Measurements from ENCODE around the gene ZNF436. TPM values are rescaled to one million over a fixed set of nuclear protein-coding genes. Genes with fewer than 3 reads are reported as not detected.
A peak's percentile ranks its signal among the peaks of the same experiment; 100 is the strongest.

ZNF436 gene
- total RNA-seq = 1 to 10 TPM; 3.1 to 4.7 (median 4.3) TPM

DNA sequence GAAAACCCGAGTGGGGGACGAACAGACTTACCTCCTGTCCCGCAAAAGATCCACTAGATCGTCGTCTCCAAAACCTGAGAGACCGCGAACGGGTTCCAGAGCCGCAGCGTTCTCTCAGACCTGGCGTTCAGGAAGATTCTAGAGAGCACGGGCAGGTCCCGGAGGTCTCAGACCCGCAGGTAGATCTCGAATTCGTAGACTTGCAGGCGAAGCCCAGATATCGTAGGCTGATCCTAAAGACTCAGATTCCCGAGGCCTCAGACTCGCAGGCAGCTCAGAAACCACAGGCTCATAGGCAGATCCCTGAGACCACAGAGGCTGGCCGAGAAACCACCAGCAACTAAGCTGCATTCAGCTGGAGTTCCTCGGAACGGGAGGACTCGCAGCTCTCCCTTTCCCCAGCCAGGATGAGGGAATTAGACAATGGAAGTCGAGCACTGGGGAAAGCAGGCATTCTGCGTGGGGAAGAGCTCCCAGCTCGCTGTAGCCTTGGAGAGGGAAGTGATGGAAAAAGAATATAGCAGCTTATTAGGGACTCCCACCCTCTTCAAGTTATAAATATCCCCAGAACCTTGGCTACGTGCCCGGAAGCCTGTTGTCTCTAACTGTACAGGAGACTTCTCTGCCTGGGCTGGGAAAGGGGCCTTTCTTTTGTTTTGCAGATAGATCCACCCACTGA is at the start of gene ZNF436:
TSS of gene ZNF436 (minus strand) at position 502 of the 679 bp plus-strand sequence. CDS start 1,831 bp downstream, outside the sequence.
- no peak for ATAC-seq
- peak; percentile 13 for DNase-seq
- Mint-ChIP-seq H3K4me1 (ENCODE audit: low read depth) (peaks cover 29% of the 10 kb centered on the region), H3K27me3 (ENCODE audit: low read depth) (no peaks in the 10 kb centered on the region), H3K9me3 (no peaks in the 10 kb centered on the region), H3K36me3 (ENCODE audit: insufficient read depth) (peaks cover 9% of the 10 kb centered on the region), H3K4me3 (peak within 1 kb of the TSS; percentile 92)

DNA sequence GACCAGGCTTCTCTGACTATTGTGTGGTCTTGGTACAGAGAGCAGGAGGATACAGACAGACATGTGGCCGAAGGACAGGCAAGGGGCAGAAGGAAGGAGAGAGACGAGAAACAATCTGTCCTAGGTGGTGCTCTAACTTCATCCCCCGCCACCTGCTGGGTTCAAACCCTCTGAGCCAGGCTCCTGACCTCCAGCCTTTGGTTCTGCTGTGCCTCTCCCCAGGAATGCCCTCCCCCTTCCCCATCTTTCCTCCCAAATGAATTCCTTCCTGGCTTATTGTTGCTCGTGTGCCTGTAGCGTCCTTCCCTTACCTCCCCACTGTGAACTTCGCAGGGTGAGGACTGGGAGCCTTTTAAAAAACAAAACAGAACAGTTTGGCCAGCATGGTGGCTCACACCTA is 49.5 kb upstream of the ZNF436 start:
- DNase-seq = no peak
- H3K27me3 Mint-ChIP-seq (ENCODE audit: low read depth) = no peaks in the 10 kb centered on the region
- ATAC-seq = no peak
- peaks cover 23% of the 10 kb centered on the region for H3K4me1 Mint-ChIP-seq (ENCODE audit: low read depth)
- no peaks in the 10 kb centered on the region for H3K36me3 Mint-ChIP-seq (ENCODE audit: insufficient read depth)
- H3K9me3 Mint-ChIP-seq = no peaks in the 10 kb centered on the region
- no peak overlapping the region for H3K4me3 Mint-ChIP-seq

DNA sequence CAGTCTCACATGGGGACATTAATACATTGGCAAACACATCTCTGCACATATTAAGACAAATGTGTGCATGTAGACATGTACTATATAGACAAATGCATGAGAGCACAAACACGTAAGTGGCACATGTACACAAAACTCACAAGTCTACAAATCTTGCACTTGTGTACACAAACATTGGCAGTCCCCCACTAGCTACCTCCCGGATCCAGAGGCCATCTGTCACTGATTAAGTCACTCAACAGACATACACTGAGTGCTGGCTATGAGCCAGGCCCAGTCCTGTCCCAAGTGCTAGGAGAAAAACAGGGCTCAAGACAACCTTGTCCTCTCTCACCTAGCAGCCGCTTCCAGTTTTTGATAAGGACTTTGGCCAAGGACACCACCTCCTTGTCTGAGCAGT is 47.9 kb upstream of the ZNF436 start:
- ATAC-seq = no peak
- no peak overlapping the region for H3K4me3 Mint-ChIP-seq
- DNase-seq = no peak
- H3K4me1 Mint-ChIP-seq (ENCODE audit: low read depth) = peaks cover 11% of the 10 kb centered on the region
- no peaks in the 10 kb centered on the region for H3K27me3 Mint-ChIP-seq (ENCODE audit: low read depth)
- no peaks in the 10 kb centered on the region for H3K9me3 Mint-ChIP-seq
- H3K36me3 Mint-ChIP-seq (ENCODE audit: insufficient read depth) = no peaks in the 10 kb centered on the region

- peaks cover 5% of the 10 kb centered on the region for H3K4me1 Mint-ChIP-seq (ENCODE audit: low read depth)
- no peaks in the 10 kb centered on the region for H3K36me3 Mint-ChIP-seq (ENCODE audit: insufficient read depth)
- no peaks in the 10 kb centered on the region for H3K9me3 Mint-ChIP-seq
- H3K4me3 Mint-ChIP-seq = no peak overlapping the region
- no peak for DNase-seq
- no peak for ATAC-seq
- H3K27me3 Mint-ChIP-seq (ENCODE audit: low read depth) = no peaks in the 10 kb centered on the region
These were observed 47.3 kb upstream of the ZNF436 start for GRCh38 chr1:23416964-23417363.

DNA sequence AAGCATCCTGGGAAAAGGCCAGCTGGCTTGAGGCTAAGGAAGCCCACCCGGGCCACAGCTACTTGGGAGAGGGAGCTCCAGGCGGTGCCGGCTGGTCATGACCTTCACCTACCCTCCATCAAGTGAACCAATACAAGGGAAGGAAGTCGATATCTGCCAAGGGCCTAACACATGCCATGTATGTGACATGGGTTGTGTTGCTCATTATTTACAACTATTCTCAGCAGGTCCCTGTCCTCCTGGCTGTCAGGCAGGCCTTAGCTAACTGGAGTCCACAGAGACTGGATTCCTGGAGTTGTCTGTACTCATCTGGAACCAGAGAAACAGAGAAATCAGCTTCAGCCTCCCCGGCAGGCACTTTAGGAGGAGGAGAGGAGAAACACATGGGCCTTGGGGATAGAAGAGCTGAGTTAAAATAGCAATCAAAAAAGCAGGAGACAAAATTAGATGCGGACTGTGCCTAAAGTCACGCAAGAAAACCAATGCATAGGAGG is 39.2 kb upstream of the ZNF436 start:
- H3K9me3 Mint-ChIP-seq = no peaks in the 10 kb centered on the region
- H3K36me3 Mint-ChIP-seq (ENCODE audit: insufficient read depth) = no peaks in the 10 kb centered on the region
- ATAC-seq (no peak), DNase-seq (no peak)
- H3K4me1 Mint-ChIP-seq (ENCODE audit: low read depth) = peaks cover 7% of the 10 kb centered on the region
- H3K27me3 Mint-ChIP-seq (ENCODE audit: low read depth) = no peaks in the 10 kb centered on the region
- no peak overlapping the region for H3K4me3 Mint-ChIP-seq

- ATAC-seq = no peak
- no peaks in the 10 kb centered on the region for H3K9me3 Mint-ChIP-seq
- H3K4me1 Mint-ChIP-seq (ENCODE audit: low read depth) = peaks cover 9% of the 10 kb centered on the region
- DNase-seq = no peak
- no peaks in the 10 kb centered on the region for H3K27me3 Mint-ChIP-seq (ENCODE audit: low read depth)
- no peaks in the 10 kb centered on the region for H3K36me3 Mint-ChIP-seq (ENCODE audit: insufficient read depth)
- H3K4me3 Mint-ChIP-seq = no peak overlapping the region
These were observed 37.5 kb upstream of the ZNF436 start for GRCh38 chr1:23407016-23407630.

DNA sequence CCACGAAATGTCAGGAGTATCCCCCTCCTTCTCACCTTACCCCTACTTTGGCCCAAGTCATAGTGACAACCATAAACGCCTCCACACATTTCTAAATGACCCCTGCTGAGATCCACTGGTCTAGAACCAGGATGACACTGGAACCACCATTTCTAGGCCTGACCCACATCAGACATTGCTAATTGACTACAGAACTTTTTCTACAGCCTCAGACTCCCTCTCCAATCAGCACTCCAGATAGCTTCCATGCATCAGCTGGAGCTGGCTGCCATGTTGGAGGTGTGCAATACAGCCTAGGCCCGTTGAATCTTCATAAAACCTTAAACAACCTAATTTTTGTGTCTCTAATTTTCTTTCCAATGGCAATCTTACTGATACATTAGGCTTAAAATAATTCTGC is 36.3 kb upstream of the ZNF436 start:
- H3K4me3 Mint-ChIP-seq = no peak overlapping the region
- no peaks in the 10 kb centered on the region for H3K27me3 Mint-ChIP-seq (ENCODE audit: low read depth)
- peaks cover 9% of the 10 kb centered on the region for H3K4me1 Mint-ChIP-seq (ENCODE audit: low read depth)
- ATAC-seq (no peak), DNase-seq (no peak)
- no peaks in the 10 kb centered on the region for H3K36me3 Mint-ChIP-seq (ENCODE audit: insufficient read depth)
- H3K9me3 Mint-ChIP-seq = no peaks in the 10 kb centered on the region

DNA sequence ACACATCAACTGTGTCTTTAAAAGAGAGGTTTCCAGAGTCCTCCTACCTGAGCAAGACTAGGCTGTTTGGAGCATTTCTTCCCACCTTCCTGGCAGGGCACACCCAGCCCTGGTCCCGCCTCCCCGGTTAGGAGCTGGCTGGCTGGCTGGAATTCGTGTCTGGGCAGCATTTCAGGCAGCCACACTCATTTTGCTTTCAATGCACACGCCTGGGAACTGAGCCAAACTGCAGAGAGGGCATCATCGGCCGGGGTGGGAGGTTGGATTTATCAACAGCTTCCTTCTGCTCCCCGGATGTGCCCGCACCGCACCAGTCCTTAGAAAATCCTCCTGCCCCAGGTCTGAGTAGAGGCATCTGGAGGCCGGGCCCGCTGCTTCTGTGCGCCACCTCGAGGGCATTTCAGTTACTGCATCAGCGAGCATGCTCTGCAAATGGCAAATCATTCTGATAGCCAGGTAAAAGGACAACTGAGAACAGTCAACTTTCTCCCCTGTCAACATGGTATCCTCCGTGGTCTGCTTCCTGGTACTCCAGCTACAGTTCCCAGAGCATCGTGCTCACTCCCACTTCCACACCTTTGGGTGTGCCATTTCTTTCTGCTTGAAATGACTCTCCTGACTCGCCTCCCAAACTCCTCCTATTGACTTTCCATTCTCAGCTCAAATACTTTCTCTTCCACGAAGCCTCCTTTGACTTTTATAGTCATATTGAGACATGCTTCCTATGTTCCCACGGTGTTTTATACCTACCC is 34.3 kb upstream of the ZNF436 start:
- no peak overlapping the region for H3K4me3 Mint-ChIP-seq
- no peaks in the 10 kb centered on the region for H3K27me3 Mint-ChIP-seq (ENCODE audit: low read depth)
- H3K36me3 Mint-ChIP-seq (ENCODE audit: insufficient read depth) = no peaks in the 10 kb centered on the region
- H3K4me1 Mint-ChIP-seq (ENCODE audit: low read depth) = peaks cover 9% of the 10 kb centered on the region
- no peaks in the 10 kb centered on the region for H3K9me3 Mint-ChIP-seq
- DNase-seq (peak; percentile 81), ATAC-seq (peak; percentile 94)

DNA sequence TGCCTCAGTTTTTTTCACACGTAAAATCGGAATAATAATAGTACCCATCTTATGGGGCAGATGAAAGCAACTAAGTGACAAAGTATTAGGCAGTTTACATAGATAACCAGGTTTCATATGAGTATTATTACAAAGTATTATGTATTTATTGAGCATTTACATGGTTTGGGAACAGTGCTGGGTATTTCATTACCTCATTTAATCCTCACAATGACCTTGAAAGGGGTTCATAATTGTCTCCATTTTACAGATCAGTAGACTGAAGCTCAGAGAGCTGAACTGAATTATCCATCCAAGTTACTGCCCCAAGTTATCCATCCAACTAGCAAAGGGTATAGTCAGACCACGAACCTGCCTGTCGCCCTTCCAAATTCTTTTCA is 33.7 kb upstream of the ZNF436 start:
- H3K27me3 Mint-ChIP-seq (ENCODE audit: low read depth) = no peaks in the 10 kb centered on the region
- no peak overlapping the region for H3K4me3 Mint-ChIP-seq
- H3K4me1 Mint-ChIP-seq (ENCODE audit: low read depth) = peaks cover 9% of the 10 kb centered on the region
- no peaks in the 10 kb centered on the region for H3K36me3 Mint-ChIP-seq (ENCODE audit: insufficient read depth)
- no peaks in the 10 kb centered on the region for H3K9me3 Mint-ChIP-seq
- ATAC-seq (no peak), DNase-seq (no peak)

DNA sequence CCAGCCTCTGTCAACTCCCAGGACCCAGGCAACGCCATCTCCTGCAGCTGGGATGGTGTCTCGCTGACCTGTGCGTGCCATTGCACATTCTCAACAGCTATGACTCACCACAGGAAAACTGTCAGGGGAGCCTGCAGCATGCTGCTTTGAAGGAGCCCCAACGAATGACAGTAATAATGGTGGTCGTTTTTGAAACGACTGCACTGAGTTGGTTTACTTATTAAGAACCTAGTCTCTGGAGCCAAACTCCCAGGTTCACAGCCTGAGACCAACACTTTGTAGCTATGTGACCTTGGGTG is 33.4 kb upstream of the ZNF436 start:
- Mint-ChIP-seq H3K36me3 (ENCODE audit: insufficient read depth) (no peaks in the 10 kb centered on the region), H3K9me3 (no peaks in the 10 kb centered on the region), H3K4me1 (ENCODE audit: low read depth) (peaks cover 9% of the 10 kb centered on the region), H3K27me3 (ENCODE audit: low read depth) (no peaks in the 10 kb centered on the region), H3K4me3 (no peak overlapping the region)
- DNase-seq = no peak
- no peak for ATAC-seq

- H3K27me3 Mint-ChIP-seq (ENCODE audit: low read depth) = no peaks in the 10 kb centered on the region
- ATAC-seq (no peak), DNase-seq (no peak)
- no peaks in the 10 kb centered on the region for H3K36me3 Mint-ChIP-seq (ENCODE audit: insufficient read depth)
- peaks cover 9% of the 10 kb centered on the region for H3K4me1 Mint-ChIP-seq (ENCODE audit: low read depth)
- H3K9me3 Mint-ChIP-seq = no peaks in the 10 kb centered on the region
- no peak overlapping the region for H3K4me3 Mint-ChIP-seq
These were observed 32.8 kb upstream of the ZNF436 start for GRCh38 chr1:23402286-23403037.

DNA sequence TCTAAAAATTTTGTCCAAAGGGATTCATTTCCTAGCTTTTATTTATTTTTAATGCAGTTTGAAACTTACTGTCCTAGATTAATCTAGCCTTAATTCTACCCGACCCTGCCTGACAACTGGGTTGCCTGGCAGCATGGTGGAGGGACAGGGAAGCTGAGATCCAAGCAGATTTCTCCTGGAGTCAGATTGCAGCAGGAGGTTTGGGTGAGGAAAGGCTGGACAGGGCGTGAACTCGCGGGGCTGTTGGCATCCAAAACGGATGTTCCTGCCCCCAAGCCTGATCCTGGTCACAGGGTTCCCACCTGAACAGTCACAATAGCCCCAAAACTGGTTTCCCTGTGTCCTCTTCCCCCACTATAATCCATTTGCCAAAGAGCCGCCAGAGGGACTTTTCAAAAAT is 31.7 kb upstream of the ZNF436 start:
- DNase-seq = no peak

DNA sequence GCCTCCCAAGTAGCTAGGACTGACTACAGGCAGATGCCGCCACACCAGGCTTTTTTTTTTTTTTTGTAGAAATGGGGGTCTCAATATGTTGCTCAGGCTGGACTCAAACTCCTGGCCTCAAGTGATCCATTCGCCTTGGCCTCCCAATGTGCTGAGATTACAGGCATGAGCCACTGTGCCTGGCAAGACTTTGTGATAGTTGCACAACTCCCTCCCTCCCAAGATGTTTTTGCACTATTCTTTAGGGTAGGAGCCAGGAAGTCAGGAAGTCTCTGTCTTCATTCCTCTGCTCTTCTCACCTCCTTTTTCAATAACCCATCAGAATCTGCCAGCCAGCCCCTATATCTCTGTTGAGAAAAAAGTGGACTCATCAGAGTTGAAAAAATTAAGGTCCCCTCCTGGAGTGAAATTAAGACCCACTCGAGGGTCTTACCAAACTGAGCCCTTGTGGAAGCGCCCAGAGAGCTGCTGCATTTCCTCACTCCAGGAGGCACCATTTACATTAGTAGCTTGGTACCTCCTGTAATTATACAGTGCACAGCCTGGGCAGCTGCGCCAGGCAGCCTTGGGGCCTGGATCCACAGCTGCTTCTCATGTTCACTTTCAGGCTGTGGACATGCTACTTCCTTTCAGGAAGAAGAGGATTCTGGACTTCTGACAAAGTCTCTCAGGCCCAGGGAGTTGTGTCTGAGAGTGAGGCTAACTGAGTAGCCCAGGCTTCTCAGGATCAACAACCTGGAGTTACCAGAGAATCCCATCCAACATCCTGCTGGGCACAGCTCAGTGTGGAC is 30.9 kb upstream of the ZNF436 start:
- Mint-ChIP-seq H3K36me3 (ENCODE audit: insufficient read depth) (no peaks in the 10 kb centered on the region), H3K4me1 (ENCODE audit: low read depth) (peaks cover 9% of the 10 kb centered on the region), H3K9me3 (no peaks in the 10 kb centered on the region), H3K27me3 (ENCODE audit: low read depth) (no peaks in the 10 kb centered on the region), H3K4me3 (no peak overlapping the region)
- ATAC-seq (no peak), DNase-seq (no peak)

More for the DNA sequence above, 31.7 kb upstream of the ZNF436 start:
- no peaks in the 10 kb centered on the region for H3K9me3 Mint-ChIP-seq
- H3K4me3 Mint-ChIP-seq = no peak overlapping the region
- no peaks in the 10 kb centered on the region for H3K27me3 Mint-ChIP-seq (ENCODE audit: low read depth)
- no peaks in the 10 kb centered on the region for H3K36me3 Mint-ChIP-seq (ENCODE audit: insufficient read depth)
- peaks cover 9% of the 10 kb centered on the region for H3K4me1 Mint-ChIP-seq (ENCODE audit: low read depth)
- ATAC-seq = no peak

GRCh38 chr1:23399229-23399628 is 29.6 kb upstream of the ZNF436 start:
- ATAC-seq = no peak
- DNase-seq = no peak
- Mint-ChIP-seq H3K4me1 (ENCODE audit: low read depth) (peaks cover 6% of the 10 kb centered on the region), H3K4me3 (no peak overlapping the region), H3K27me3 (ENCODE audit: low read depth) (no peaks in the 10 kb centered on the region), H3K36me3 (ENCODE audit: insufficient read depth) (peaks cover 4% of the 10 kb centered on the region), H3K9me3 (no peaks in the 10 kb centered on the region)
